Measurements from ENCODE around the gene KCNG2. TPM values are rescaled to one million over a fixed set of nuclear protein-coding genes. Genes with fewer than 3 reads are reported as not detected.

KCNG2 gene
- total RNA-seq, 4 donors from 2014 or later, result 0.44 TPM; not detected in 3

- no peak for TF ChIP-seq CTCF (IDR thresholded peaks at IDR 0.05; ENCODE audit: low read depth)
These were observed 14.3 kb downstream of the KCNG2 start for GRCh38 chr18:79812052-79812451.

DNA sequence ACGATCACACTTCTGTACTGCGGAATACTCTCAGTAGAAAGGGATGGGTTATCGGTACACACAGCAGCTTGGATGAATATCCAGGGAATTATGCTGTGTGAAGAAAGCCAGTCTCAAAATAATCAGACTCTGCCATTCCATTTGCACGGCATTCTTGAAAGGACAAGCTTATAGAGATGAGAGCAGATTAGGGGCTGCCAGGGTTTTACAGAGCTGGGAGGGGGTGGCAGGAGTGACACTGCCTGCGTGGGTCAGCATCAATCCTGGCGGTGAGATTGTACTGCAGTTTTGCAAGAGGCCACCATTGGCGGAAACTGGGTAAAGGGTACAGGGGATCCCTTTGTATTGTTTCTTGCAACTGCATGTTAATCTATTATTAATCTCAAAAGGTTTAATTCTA lies 16.6 kb downstream of the KCNG2 start:
- TF ChIP-seq CTCF (IDR thresholded peaks at IDR 0.05; ENCODE audit: low read depth), result no peak

DNA sequence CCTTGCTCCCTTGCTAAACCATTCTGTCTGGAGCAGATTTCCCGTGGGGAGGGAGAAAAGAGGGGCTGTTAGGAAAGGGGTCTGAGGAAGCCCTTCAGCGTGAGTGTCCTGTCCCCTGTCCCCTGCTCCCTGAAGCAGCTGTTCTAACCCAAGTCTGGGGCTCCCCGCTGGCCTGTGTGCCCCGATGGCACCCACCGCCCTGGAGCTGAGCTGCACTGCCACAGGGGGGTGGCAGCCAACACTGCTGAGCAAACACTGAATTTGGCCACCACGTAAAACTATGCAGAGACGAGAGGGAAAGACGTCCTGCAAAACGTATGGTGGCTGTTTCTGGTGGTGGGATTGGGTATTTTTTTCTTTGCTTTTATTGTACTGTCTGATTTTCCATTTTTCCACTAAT lies 17.9 kb downstream of the KCNG2 start:
- TF ChIP-seq CTCF (IDR thresholded peaks at IDR 0.05; ENCODE audit: low read depth), result no peak

GRCh38 chr18:79816092-79816491 lies 18.4 kb downstream of the KCNG2 start:
- TF ChIP-seq CTCF (IDR thresholded peaks at IDR 0.05; ENCODE audit: low read depth), result no peak

GRCh38 chr18:79816981-79817606 lies 19.4 kb downstream of the KCNG2 start:
- TF ChIP-seq CTCF (IDR thresholded peaks at IDR 0.05; ENCODE audit: low read depth), result no peak

DNA sequence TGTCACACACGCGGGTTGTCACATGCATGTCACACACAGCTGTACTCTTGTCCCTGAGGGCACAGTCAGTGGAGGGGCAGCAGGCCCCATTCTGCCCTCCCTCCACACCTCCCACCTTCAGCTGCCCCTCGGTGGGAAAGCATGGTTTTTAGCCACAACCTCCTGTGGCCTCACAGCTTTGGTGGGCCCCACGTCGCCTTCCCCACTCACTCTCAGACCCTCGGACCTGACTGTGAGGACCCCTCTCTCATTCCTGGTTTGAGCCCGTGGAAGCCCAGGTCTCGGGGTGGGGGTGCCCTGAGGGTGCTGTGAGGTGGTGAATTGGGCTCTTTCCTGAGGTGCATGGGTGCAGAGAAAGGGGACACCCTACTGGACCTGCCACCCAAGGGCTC lies 19.9 kb downstream of the KCNG2 start:
- no peak for TF ChIP-seq CTCF (IDR thresholded peaks at IDR 0.05; ENCODE audit: low read depth)

DNA sequence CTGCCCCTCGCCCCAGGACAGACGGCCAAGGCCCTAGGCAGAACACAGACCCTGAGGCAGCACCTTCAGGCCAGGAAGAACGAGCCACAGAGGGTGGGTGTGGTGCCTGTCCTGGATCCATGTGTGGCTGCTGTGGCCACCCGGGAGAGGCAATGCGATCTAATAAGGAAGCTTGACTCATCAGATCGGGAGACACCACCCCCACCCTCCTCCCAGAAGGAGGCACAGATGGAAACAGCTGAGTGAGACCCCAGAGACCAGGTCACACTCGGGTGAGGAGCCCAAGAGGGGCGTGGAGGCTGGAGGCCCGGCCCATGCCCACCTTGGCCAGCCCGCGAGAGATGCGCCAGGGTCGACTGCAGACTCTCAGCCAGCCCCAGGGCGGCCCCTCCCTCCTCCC lies 20.3 kb downstream of the KCNG2 start:
- no peak for TF ChIP-seq CTCF (IDR thresholded peaks at IDR 0.05; ENCODE audit: low read depth)
